ENCODE data around the gene TGM2.

Gene TGM2

DNA sequence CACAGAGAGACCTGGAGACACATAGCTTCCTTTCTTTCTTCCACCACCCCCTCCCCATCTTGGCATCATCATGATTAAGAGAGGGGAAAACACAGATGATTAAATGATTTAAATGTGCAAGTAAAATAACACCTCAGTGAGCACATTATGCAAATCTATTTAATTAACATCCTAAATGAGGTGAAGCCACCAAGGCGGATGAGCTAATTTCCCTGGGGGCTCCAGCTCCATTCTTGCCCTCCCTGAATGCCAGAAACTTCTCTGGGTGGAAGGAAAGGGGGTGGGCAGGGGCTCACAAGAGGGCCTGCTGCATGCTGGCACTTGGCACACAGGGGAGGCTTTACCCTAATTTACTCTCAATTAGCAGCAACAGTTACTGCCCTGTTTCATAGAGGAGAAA lies 32.5 kb upstream of the TGM2 start:
- no peak for DNase-seq (ENCODE audit: insufficient read length)
- TF ChIP-seq POLR2A (IDR thresholded peaks at IDR 0.05; ENCODE audit: low read depth, low read length) (no peak), POLR2AphosphoS5 (IDR thresholded peaks at IDR 0.05; ENCODE audit: low read depth, low read length) (no peak), TAF1 (IDR thresholded peaks at IDR 0.05; ENCODE audit: borderline replicate concordance, low read depth, low read length) (no peak)
- FAIRE-seq, result no peak

GRCh38 chr20:38197217-38197616 lies 32.1 kb upstream of the TGM2 start:
- TF ChIP-seq TAF1 (IDR thresholded peaks at IDR 0.05; ENCODE audit: borderline replicate concordance, low read depth, low read length), result no peak
- no peak for TF ChIP-seq POLR2AphosphoS5 (IDR thresholded peaks at IDR 0.05; ENCODE audit: low read depth, low read length)
- TF ChIP-seq POLR2A (IDR thresholded peaks at IDR 0.05; ENCODE audit: low read depth, low read length), result no peak
- FAIRE-seq (no peak), DNase-seq (ENCODE audit: insufficient read length) (no peak)

- no peak for FAIRE-seq
- DNase-seq (ENCODE audit: insufficient read length), result no peak
- TF ChIP-seq POLR2AphosphoS5 (IDR thresholded peaks at IDR 0.05; ENCODE audit: low read depth, low read length), result no peak
- TF ChIP-seq POLR2A (IDR thresholded peaks at IDR 0.05; ENCODE audit: low read depth, low read length), result no peak
- no peak for TF ChIP-seq TAF1 (IDR thresholded peaks at IDR 0.05; ENCODE audit: borderline replicate concordance, low read depth, low read length)
Observed at GRCh38 chr20:38196592-38196991, 31.5 kb upstream of the TGM2 start.

DNA sequence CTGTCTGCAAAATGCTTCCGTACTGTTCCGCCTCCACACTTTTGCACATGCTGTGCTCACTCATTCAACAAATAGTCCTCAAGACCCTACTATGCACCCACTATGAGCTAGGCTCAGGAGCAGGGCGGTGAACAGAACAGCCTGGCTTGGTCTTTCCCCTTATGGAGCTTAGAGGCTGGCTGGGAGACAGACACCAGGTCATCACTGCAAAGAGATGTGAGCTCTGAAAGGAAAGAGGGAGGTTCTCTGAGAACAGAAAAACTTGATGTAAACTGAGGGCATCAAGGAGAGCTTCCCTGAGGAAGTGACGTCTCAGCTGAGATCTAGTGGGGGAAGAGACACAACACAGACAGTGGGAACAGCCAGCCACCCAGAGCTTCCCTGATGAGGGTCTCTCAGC lies 31.0 kb upstream of the TGM2 start:
- FAIRE-seq, result no peak

GRCh38 chr20:38195521-38195920 lies 30.5 kb upstream of the TGM2 start:
- no peak for DNase-seq (ENCODE audit: insufficient read length)
- no peak for FAIRE-seq
- no peak for TF ChIP-seq TAF1 (IDR thresholded peaks at IDR 0.05; ENCODE audit: borderline replicate concordance, low read depth, low read length)
- TF ChIP-seq POLR2AphosphoS5 (IDR thresholded peaks at IDR 0.05; ENCODE audit: low read depth, low read length), result no peak
- no peak for TF ChIP-seq POLR2A (IDR thresholded peaks at IDR 0.05; ENCODE audit: low read depth, low read length)

More for the DNA sequence above, 31.0 kb upstream of the TGM2 start:
- no peak for DNase-seq (ENCODE audit: insufficient read length)
- TF ChIP-seq TAF1 (IDR thresholded peaks at IDR 0.05; ENCODE audit: borderline replicate concordance, low read depth, low read length), result no peak
- TF ChIP-seq POLR2A (IDR thresholded peaks at IDR 0.05; ENCODE audit: low read depth, low read length), result no peak
- no peak for TF ChIP-seq POLR2AphosphoS5 (IDR thresholded peaks at IDR 0.05; ENCODE audit: low read depth, low read length)

DNA sequence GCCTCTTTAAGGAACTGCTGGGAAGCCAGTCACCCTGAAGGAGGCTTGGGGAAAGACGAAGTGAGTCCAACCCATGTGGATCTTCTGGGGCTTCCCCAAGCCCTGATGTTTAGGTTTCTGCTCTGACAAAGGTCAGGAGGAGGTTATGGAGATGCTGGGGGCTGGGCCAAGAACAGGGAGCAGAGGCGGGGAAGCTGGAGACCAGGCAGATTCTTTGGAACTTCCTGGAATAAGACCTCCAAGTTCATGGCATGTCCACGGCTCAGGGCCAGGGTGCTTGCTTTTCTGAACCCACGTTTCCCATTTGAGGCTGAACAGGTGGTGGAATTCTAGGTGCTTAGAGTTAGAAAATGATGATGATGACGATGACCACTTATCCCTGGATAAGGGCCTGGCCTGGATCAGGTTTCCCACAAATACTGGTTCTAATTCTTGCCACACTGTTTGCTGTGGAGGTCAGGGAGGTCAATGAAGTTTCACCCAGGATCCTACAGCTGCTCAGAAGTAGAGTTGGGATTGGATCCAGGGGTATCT lies 30.0 kb upstream of the TGM2 start:
- no peak for FAIRE-seq
- no peak for TF ChIP-seq TAF1 (IDR thresholded peaks at IDR 0.05; ENCODE audit: borderline replicate concordance, low read depth, low read length)
- TF ChIP-seq POLR2AphosphoS5 (IDR thresholded peaks at IDR 0.05; ENCODE audit: low read depth, low read length), result no peak
- TF ChIP-seq POLR2A (IDR thresholded peaks at IDR 0.05; ENCODE audit: low read depth, low read length), result no peak

GRCh38 chr20:38193586-38194105 lies 28.6 kb upstream of the TGM2 start:
- no peak for TF ChIP-seq POLR2A (IDR thresholded peaks at IDR 0.05; ENCODE audit: low read depth, low read length)
- TF ChIP-seq POLR2AphosphoS5 (IDR thresholded peaks at IDR 0.05; ENCODE audit: low read depth, low read length), result no peak
- no peak for TF ChIP-seq TAF1 (IDR thresholded peaks at IDR 0.05; ENCODE audit: borderline replicate concordance, low read depth, low read length)
- no peak for FAIRE-seq
- DNase-seq (ENCODE audit: insufficient read length), result no peak

More for the DNA sequence above, 30.0 kb upstream of the TGM2 start:
- DNase-seq (ENCODE audit: insufficient read length), result no peak

DNA sequence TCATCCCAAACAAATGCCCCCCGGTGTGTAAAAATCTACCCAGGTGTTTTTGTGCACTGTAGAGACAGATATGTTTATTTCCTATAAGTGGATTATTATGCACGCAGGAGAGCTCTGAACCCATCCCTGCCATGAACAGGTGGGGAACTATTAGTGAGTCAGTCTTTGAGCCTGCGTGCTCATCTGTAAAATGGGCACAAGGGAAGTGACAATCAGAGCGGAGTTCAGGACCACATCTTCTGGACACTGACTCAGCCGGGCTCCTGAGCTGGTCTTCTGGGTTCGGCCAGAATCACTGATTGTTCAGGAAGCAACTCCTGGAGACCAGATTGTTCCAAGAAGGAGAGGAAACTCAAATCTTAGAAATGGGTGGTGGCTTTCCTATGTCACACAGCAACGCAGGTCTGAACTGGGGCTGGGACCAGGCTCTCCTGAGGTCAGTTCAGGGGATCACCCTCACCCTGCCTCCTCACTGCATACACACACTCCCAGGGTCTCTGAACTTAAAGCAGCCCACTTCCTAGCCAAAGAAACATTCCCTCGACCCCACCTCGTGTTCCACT lies 27.3 kb upstream of the TGM2 start:
- DNase-seq (ENCODE audit: insufficient read length) (no peak), FAIRE-seq (no peak)

GRCh38 chr20:38191654-38192053 lies 26.6 kb upstream of the TGM2 start:
- TF ChIP-seq TAF1 (IDR thresholded peaks at IDR 0.05; ENCODE audit: borderline replicate concordance, low read depth, low read length) (no peak), POLR2A (IDR thresholded peaks at IDR 0.05; ENCODE audit: low read depth, low read length) (no peak), POLR2AphosphoS5 (IDR thresholded peaks at IDR 0.05; ENCODE audit: low read depth, low read length) (no peak)
- DNase-seq (ENCODE audit: insufficient read length) (no peak), FAIRE-seq (no peak)

More for the DNA sequence above, 27.3 kb upstream of the TGM2 start:
- no peak for TF ChIP-seq POLR2A (IDR thresholded peaks at IDR 0.05; ENCODE audit: low read depth, low read length)
- no peak for TF ChIP-seq TAF1 (IDR thresholded peaks at IDR 0.05; ENCODE audit: borderline replicate concordance, low read depth, low read length)
- TF ChIP-seq POLR2AphosphoS5 (IDR thresholded peaks at IDR 0.05; ENCODE audit: low read depth, low read length), result no peak

GRCh38 chr20:38190936-38191371 lies 25.9 kb upstream of the TGM2 start:
- FAIRE-seq (no peak), DNase-seq (ENCODE audit: insufficient read length) (no peak)
- TF ChIP-seq POLR2AphosphoS5 (IDR thresholded peaks at IDR 0.05; ENCODE audit: low read depth, low read length), result no peak
- no peak for TF ChIP-seq POLR2A (IDR thresholded peaks at IDR 0.05; ENCODE audit: low read depth, low read length)
- TF ChIP-seq TAF1 (IDR thresholded peaks at IDR 0.05; ENCODE audit: borderline replicate concordance, low read depth, low read length), result no peak

- FAIRE-seq, result no peak
Observed at GRCh38 chr20:38190166-38190565, 25.1 kb upstream of the TGM2 start.

DNA sequence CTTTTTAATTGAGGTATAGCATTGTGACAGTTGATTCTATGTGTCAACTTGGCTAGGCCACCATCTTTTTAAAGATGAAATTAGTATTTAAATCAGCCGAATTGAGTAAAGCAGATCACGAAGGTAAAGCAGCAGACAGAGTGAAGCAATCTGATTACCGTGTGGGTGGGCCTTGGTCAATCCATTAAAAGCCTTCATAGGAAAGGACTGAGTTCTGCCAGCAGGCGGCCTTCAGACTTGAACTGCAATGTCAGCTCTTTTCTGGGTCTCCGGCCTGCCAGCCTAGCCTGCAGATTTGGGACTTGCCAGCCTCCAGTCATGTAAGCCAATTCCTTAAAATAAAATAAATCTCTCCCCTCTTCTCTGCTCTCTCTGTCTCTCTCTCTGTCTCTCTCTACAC lies 22.4 kb upstream of the TGM2 start:
- no peak for FAIRE-seq
- DNase-seq (ENCODE audit: insufficient read length), result no peak
- TF ChIP-seq POLR2AphosphoS5 (IDR thresholded peaks at IDR 0.05; ENCODE audit: low read depth, low read length), result no peak
- TF ChIP-seq TAF1 (IDR thresholded peaks at IDR 0.05; ENCODE audit: borderline replicate concordance, low read depth, low read length), result no peak
- no peak for TF ChIP-seq POLR2A (IDR thresholded peaks at IDR 0.05; ENCODE audit: low read depth, low read length)

More at GRCh38 chr20:38190166-38190565, 25.1 kb upstream of the TGM2 start:
- no peak for TF ChIP-seq POLR2AphosphoS5 (IDR thresholded peaks at IDR 0.05; ENCODE audit: low read depth, low read length)
- no peak for DNase-seq (ENCODE audit: insufficient read length)
